Endothelial cell of umbilical vein (primary cell): ENCODE data around the gene SH3RF3. TPM values are rescaled to one million over a fixed set of nuclear protein-coding genes. Genes with fewer than 3 reads are reported as not detected.

Experiments
- BruUV-seq: library from RNA; stranded (reverse); fragments of 400-500 nt; replicated peaks from 2 replicates; lab custom pipeline; 2021; lab: Mats Ljungman, UMichigan
- CTCF ChIA-PET: fragments of 300-600, 350-600 bp; sonication (Branson Sonifier 250); formaldehyde crosslinking; loops from one replicate; lab custom pipeline; 2021; ENCODE audit warnings: antibody characterized with exemption, inconsistent platforms; lab: Charles Lee
- POLR2A ChIA-PET: fragments of 300-600, 350-600 bp; sonication (Branson Sonifier 250); formaldehyde crosslinking; loops from one replicate; lab custom pipeline; 2021; ENCODE audit warnings: antibody characterized with exemption, inconsistent platforms; lab: Charles Lee
- DNase-seq: peaks from one replicate; pipeline ENCODE4 v3.0.0-alpha.2; 2011; ENCODE audit warnings: low read depth, low spot score
- FAIRE-seq: peaks from 2 replicates; lab custom pipeline; 2011; peaks lifted over from hg19 to GRCh38; lab: Jason Lieb, UNC
- H2AFZ ChIP-seq: 2 replicates; pipeline ENCODE4 v1.6.0; 2012; ENCODE audit warnings: low read depth, low read length, control low read depth, inconsistent platforms
- H3K27ac ChIP-seq: 2 replicates; pipeline ENCODE4 v1.5.1; 2011; ENCODE audit warnings: low read depth, mild to moderate bottlenecking, control low read depth, low read length, moderate library complexity; ENCODE audit not compliant: insufficient read depth
- H3K27me3 ChIP-seq, 2 experiments: 2 replicates each; pipeline versions ENCODE4 v1.6.0 to v1.6.1; 2011; ENCODE audit warnings: low read length in 2 of 2, mixed read lengths in 1 of 2; ENCODE audit not compliant: control insufficient read depth in 2 of 2, insufficient read depth in 2 of 2
- H3K36me3 ChIP-seq, 2 experiments: 2 replicates in 1 of 2; 3 replicates in 1 of 2; pipeline ENCODE4 v1.5.1; 2011; ENCODE audit warnings: low read length in 2 of 2, mild to moderate bottlenecking in 1 of 2, moderate library complexity in 1 of 2; ENCODE audit not compliant: control insufficient read depth in 2 of 2, insufficient read depth in 2 of 2; ENCODE audit errors: extremely low read depth in 1 of 2
- H3K4me1 ChIP-seq: 3 replicates; pipeline ENCODE4 v1.5.1; 2011; ENCODE audit warnings: mild to moderate bottlenecking, low read length; ENCODE audit not compliant: control insufficient read depth, insufficient read depth; ENCODE audit errors: extremely low read depth
- H3K4me2 ChIP-seq: 2 replicates; pipeline ENCODE4 v1.6.1; 2011; ENCODE audit warnings: low read length, control low read depth, mixed read lengths; ENCODE audit not compliant: insufficient read depth
- H3K4me3 ChIP-seq, 3 experiments: fragments of 200-600 bp in 1 of 3; sonication (generic), shearing (Covaris generic) in 1 of 3; replicated peaks in 1 of 3; 2 replicates each; pipeline ENCODE4 v1.5.1; 2011 to 2016; ENCODE audit warnings: control low read depth in 3 of 3, low read length in 3 of 3, mild to moderate bottlenecking in 2 of 3, inconsistent platforms in 1 of 3, low read depth in 1 of 3, moderate library complexity in 1 of 3; ENCODE audit not compliant: insufficient read depth in 1 of 3
- H3K79me2 ChIP-seq: 2 replicates; pipeline ENCODE4 v1.6.0; 2012; ENCODE audit warnings: low read length, inconsistent platforms; ENCODE audit not compliant: control insufficient read depth, insufficient read depth
- H3K9ac ChIP-seq: replicated peaks from 2 replicates; pipeline ENCODE3; 2011; ENCODE audit warnings: low read length, control low read depth; ENCODE audit not compliant: insufficient read depth; ENCODE audit errors: extremely low read depth
- H3K9me1 ChIP-seq: replicated peaks from 3 replicates; pipeline ENCODE4 v1.6.0; 2011; ENCODE audit warnings: mild to moderate bottlenecking, low read length; ENCODE audit not compliant: control insufficient read depth, insufficient read depth; ENCODE audit errors: extremely low read depth
- H3K9me3 ChIP-seq: replicated peaks from 2 replicates; pipeline ENCODE4 v1.5.1; 2012; ENCODE audit warnings: low read length, inconsistent platforms; ENCODE audit not compliant: control insufficient read depth, insufficient read depth
- H4K20me1 ChIP-seq: replicated peaks from 2 replicates; pipeline ENCODE3; 2011; ENCODE audit warnings: mild to moderate bottlenecking, low read length; ENCODE audit not compliant: control insufficient read depth, insufficient read depth; ENCODE audit errors: extremely low read depth
- EZH2 ChIP-seq: IDR thresholded peaks from 2 replicates; pipeline ENCODE4 v1.6.1; 2012; ENCODE audit warnings: borderline replicate concordance, low read depth, mild to moderate bottlenecking, moderate library complexity, low read length, inconsistent platforms; ENCODE audit not compliant: severe bottlenecking
- FOS ChIP-seq: IDR thresholded peaks from 2 replicates; pipeline ENCODE4 v1.6.1; 2011; ENCODE audit warnings: mild to moderate bottlenecking, low read length, moderate library complexity, borderline replicate concordance; ENCODE audit not compliant: insufficient read depth
- GATA2 ChIP-seq: IDR thresholded peaks from 2 replicates; pipeline ENCODE4 v1.7.0; 2011; ENCODE audit warnings: low read depth, mild to moderate bottlenecking, moderate library complexity, mixed read lengths, low read length; ENCODE audit not compliant: insufficient read length, insufficient read depth
- JUN ChIP-seq: IDR thresholded peaks from 2 replicates; pipeline ENCODE4 v1.6.1; 2011; ENCODE audit warnings: borderline replicate concordance, low read depth; ENCODE audit not compliant: insufficient read length, insufficient read depth
- MYC ChIP-seq: IDR thresholded peaks from one replicate; pipeline ENCODE4 v1.6.1; 2011; ENCODE audit warnings: mild to moderate bottlenecking, low read depth, low read length
- POLR2A ChIP-seq: IDR thresholded peaks from 2 replicates; pipeline ENCODE4 v1.6.1; 2012; ENCODE audit warnings: low read depth, mild to moderate bottlenecking, control low read depth, low read length
- POLR2AphosphoS5 ChIP-seq: IDR thresholded peaks from 2 replicates; pipeline ENCODE4 v1.6.1; 2012; ENCODE audit warnings: low read depth, mild to moderate bottlenecking, control low read depth, low read length, moderate library complexity; ENCODE audit not compliant: insufficient read depth
- dilution Hi-C: fragments of 300-500 bp; cut with MboI; formaldehyde crosslinking; loops from one replicate; pipeline ENCODE4 v1.15.0; 2019; ENCODE audit warnings: low sequenced_read_pairs; ENCODE audit not compliant: extremely low pct_ligation_motif_present
- intact Hi-C: fragments of 100-400 bp; cut with micrococcal nuclease; formaldehyde crosslinking; loops from one replicate; pipeline ENCODE4 v1.10.0; 2022
- polyA plus RNA-seq, 4 experiments: library from polyadenylated mRNA; depleted of rRNA in 3 of 4; stranded (reverse) in 3 of 4; unstranded in 1 of 4; fragments of >200 nt; gene quantifications; 2 replicates each; pipeline versions ENCODE4 v1.2.1 to v1.2.3, GENCODE V29; 2011 to 2012; ENCODE audit warnings: missing spikeins in 1 of 4
- total RNA-seq: library from RNA; stranded (reverse); gene quantifications from 2 replicates; pipeline ENCODE4 v1.2.3, GENCODE V29; 2021
- TF ChIP-seq, protein P1 (sequence below): IDR thresholded peaks from 2 replicates; pipeline ENCODE4 v1.6.1; 2011; ENCODE audit not compliant: insufficient read depth, insufficient read length
- TF ChIP-seq, protein P2 (sequence below), 2 donors: IDR thresholded peaks; 1 replicate in 1 of 2; 2 replicates in 1 of 2; pipeline ENCODE4 v1.5.1; 2011; ENCODE audit warnings: low read length in 2 of 2, mild to moderate bottlenecking in 2 of 2, moderate library complexity in 2 of 2, control low read depth in 1 of 2, inconsistent platforms in 1 of 2, low read depth in 1 of 2; ENCODE audit not compliant: insufficient read depth in 1 of 2; ENCODE audit errors: extremely low read depth in 1 of 2

SH3RF3 gene
- total and polyA plus RNA-seq, 2 donors (not counting 3 experiments of a cell fraction or from before 2014, with no cell fraction given): 3.8 to 14.7 TPM

DNA sequence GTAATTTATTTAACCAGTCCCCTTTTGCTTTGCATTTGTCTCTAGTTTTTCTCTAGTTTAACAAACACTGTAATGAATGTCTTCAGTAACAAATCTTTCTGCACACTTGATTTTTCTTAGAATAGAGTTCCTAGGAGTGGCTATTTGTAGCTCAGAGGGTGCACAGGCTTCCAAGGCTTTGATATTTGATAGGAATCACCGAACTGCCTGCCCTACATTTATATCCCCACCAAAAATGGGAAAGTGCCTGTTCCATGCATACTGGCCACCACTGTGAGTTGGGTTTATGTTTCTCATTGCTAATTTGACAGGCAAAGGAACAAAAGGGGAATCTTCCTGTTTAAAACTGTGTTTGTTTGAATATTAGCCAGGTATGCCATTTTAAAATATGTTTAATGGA, 238.7 kb downstream of the SH3RF3 start:
- Histone ChIP-seq H4K20me1 (no peaks in the 10 kb centered on the region), H3K27ac (no peak overlapping the region), H3K4me2 (no peak overlapping the region), H3K4me1 (no peaks in the 10 kb centered on the region), H3K27me3 (no peaks in the 10 kb centered on the region), H3K4me3 (no peak overlapping the region), H3K9me1 (no peaks in the 10 kb centered on the region), H3K9ac (no peak overlapping the region), H3K79me2 (no peaks in the 10 kb centered on the region), H3K36me3 (no peaks in the 10 kb centered on the region), H2AFZ (no peak overlapping the region), H3K9me3 (no peaks in the 10 kb centered on the region)
- no peak for TF ChIP-seq GATA2
- no peak for TF ChIP-seq MYC
- no peak for TF ChIP-seq POLR2A
- TF ChIP-seq, protein P1, sequence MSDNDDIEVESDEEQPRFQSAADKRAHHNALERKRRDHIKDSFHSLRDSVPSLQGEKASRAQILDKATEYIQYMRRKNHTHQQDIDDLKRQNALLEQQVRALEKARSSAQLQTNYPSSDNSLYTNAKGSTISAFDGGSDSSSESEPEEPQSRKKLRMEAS: no peak
- TF ChIP-seq EZH2: no peak
- TF ChIP-seq POLR2AphosphoS5: no peak
- no peak for TF ChIP-seq FOS
- no peak for TF ChIP-seq JUN
- TF ChIP-seq, protein P2, sequence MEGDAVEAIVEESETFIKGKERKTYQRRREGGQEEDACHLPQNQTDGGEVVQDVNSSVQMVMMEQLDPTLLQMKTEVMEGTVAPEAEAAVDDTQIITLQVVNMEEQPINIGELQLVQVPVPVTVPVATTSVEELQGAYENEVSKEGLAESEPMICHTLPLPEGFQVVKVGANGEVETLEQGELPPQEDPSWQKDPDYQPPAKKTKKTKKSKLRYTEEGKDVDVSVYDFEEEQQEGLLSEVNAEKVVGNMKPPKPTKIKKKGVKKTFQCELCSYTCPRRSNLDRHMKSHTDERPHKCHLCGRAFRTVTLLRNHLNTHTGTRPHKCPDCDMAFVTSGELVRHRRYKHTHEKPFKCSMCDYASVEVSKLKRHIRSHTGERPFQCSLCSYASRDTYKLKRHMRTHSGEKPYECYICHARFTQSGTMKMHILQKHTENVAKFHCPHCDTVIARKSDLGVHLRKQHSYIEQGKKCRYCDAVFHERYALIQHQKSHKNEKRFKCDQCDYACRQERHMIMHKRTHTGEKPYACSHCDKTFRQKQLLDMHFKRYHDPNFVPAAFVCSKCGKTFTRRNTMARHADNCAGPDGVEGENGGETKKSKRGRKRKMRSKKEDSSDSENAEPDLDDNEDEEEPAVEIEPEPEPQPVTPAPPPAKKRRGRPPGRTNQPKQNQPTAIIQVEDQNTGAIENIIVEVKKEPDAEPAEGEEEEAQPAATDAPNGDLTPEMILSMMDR (IDR thresholded peaks at IDR 0.05; ENCODE audit: extremely low read depth in 1 of 2, insufficient read depth in 1 of 2, low read depth in 1 of 2, low read length in 2 of 2): no peak
- dilution Hi-C loops (no loop called here), intact Hi-C loops (no loop called here)
- POLR2A ChIA-PET: no interaction called here
- BruUV-seq: no TSS peak
- DNase-seq: no peak
- CTCF ChIA-PET: interaction anchor here (1.4 kb wide), 1 partner anchor 21 kb away, joined by 3 read pairs; no protein-coding TSS in a partner anchor
- FAIRE-seq: no peak
